Loucy (cell line): ENCODE measurements around the gene USB1.

Experiments used
- H2AFZ ChIP-seq: fragments of 200-600 bp; sonication (generic); 2 replicates; pipeline ENCODE4 v1.6.0; 2016; ENCODE audit warnings: antibody characterized with exemption, mild to moderate bottlenecking, low read length, moderate library complexity
- H3F3A ChIP-seq: fragments of 200-600 bp; 2 replicates; pipeline ENCODE4 v1.6.0; 2016; ENCODE audit warnings: antibody characterized with exemption, low read depth, mild to moderate bottlenecking
- H3K27me3 ChIP-seq: fragments of 200-600 bp; sonication (generic); 2 replicates; pipeline ENCODE4 v1.6.1; 2014; ENCODE audit warnings: low read length, mild to moderate bottlenecking; ENCODE audit not compliant: insufficient read depth, poor library complexity, severe bottlenecking
- H3K36me3 ChIP-seq: fragments of 200-600 bp; sonication (generic); 2 replicates; pipeline ENCODE4 v1.6.1; 2016; ENCODE audit warnings: low read length; ENCODE audit not compliant: insufficient read depth
- H3K4me1 ChIP-seq: fragments of 200-600 bp; sonication (generic); 2 replicates; pipeline ENCODE4 v1.5.1; 2014; ENCODE audit warnings: low read length, mild to moderate bottlenecking; ENCODE audit not compliant: insufficient read depth, poor library complexity, severe bottlenecking
- H3K4me2 ChIP-seq: fragments of 200-600 bp; sonication (generic); 2 replicates; pipeline ENCODE4 v1.6.0; 2014; ENCODE audit warnings: antibody characterized with exemption, low read length, low read depth, mild to moderate bottlenecking; ENCODE audit not compliant: poor library complexity, severe bottlenecking
- H3K4me3 ChIP-seq: fragments of 200-600 bp; sonication (generic); 2 replicates; pipeline ENCODE4 v1.5.1; 2014; ENCODE audit warnings: low read length, mild to moderate bottlenecking, mixed read lengths; ENCODE audit not compliant: poor library complexity, severe bottlenecking
- H3K79me2 ChIP-seq: fragments of 200-600 bp; sonication (generic); 2 replicates; pipeline ENCODE4 v1.6.1; 2014; ENCODE audit warnings: low read length; ENCODE audit not compliant: insufficient read depth
- H3K9ac ChIP-seq: fragments of 200-600 bp; sonication (generic); 2 replicates; pipeline ENCODE4 v1.6.0; 2014; ENCODE audit warnings: mild to moderate bottlenecking, low read depth, low read length, moderate library complexity; ENCODE audit not compliant: poor library complexity, severe bottlenecking
- H3K9me2 ChIP-seq: fragments of 200-600 bp; sonication (generic); replicated peaks from 2 replicates; pipeline ENCODE4 v1.6.1; 2016; ENCODE audit warnings: low read depth, low read length, mixed read lengths
- H3K9me3 ChIP-seq: fragments of 200-600 bp; sonication (generic); 2 replicates; pipeline ENCODE4 v1.6.1; 2014; ENCODE audit warnings: mild to moderate bottlenecking, antibody characterized with exemption, low read length, low read depth; ENCODE audit not compliant: insufficient read depth
- H4K20me1 ChIP-seq: fragments of 200-600 bp; sonication (generic); 2 replicates; pipeline ENCODE4 v1.6.0; 2014; ENCODE audit warnings: antibody characterized with exemption, low read length, mild to moderate bottlenecking; ENCODE audit not compliant: insufficient read depth, poor library complexity, severe bottlenecking
- CTCF ChIP-seq: fragments of 200-600 bp; sonication (generic); conservative IDR thresholded peaks from 2 replicates; pipeline ENCODE4 v1.5.1; 2014; ENCODE audit warnings: mild to moderate bottlenecking, antibody characterized with exemption, low read length
- EZH2phosphoT487 ChIP-seq: fragments of 200-600 bp; IDR thresholded peaks from 2 replicates; pipeline ENCODE4 v1.6.1; 2018; ENCODE audit warnings: antibody characterized with exemption, mild to moderate bottlenecking, moderate library complexity, borderline replicate concordance

The USB1 gene

DNA sequence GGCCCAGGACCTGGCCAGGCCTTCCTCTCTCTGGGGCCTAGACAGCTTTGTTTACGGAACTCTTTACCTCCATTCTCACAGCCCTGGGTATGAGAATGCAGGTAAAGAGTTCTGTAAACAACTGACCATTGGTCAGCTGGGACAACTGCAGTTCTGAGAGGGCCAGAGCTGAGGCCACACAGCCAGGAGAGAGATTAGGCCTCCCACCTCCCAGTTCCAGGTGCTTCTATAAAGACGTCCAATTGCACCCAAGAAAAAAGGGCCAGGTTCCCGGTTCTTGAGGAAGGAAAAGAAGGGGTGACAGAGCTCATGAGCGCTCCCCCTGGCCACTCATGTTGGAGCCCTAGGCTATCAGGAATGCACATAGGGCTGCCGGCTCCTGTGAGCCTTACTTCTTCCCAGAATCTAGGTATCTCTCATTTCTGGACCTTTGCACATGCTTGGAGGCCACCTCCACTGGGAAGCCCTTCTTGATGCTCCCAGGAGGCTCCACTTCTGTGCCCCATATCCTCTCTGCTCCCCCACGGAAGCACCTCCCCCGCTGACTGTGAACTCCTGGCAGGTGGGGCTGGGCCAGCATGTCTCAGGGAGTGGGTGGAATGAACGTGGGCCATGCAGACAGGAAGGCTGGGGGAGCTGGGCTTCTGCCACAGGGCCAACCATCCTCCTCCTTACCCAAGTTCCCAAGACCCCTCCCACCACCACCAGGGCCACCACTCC, 43.4 kb upstream of the USB1 start:
- TF ChIP-seq CTCF (no peak), EZH2phosphoT487 (no peak)
- H3K4me1 ChIP-seq = no peaks in the 10 kb centered on the region

DNA sequence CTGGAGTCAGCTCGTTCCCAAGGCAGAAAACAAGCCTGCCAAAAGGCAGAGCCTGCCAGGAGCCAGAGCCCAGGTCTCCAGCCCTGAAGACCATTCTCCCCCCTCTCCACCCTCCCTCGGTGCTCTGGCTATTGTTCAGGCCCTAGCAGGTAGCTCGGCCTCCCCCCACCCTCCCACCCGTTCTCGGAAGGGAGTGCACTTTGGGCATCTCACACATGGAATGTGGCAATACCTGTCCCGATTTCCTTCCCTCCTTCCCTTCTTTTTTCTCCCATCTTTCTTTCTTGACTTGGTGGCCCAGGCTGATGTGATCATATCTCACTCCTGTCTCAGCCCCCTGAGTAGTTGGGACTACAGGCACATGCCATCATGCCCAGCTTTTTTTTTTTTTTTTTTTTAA, 42.7 kb upstream of the USB1 start:
- Histone ChIP-seq H3K27me3 (no peaks in the 10 kb centered on the region), H3K36me3 (no peaks in the 10 kb centered on the region), H4K20me1 (no peaks in the 10 kb centered on the region)

More for the DNA sequence above, 43.4 kb upstream of the USB1 start:
- no peak overlapping the region for H3K4me3 ChIP-seq
- H3K79me2 ChIP-seq = no peaks in the 10 kb centered on the region
- H3K9me3 ChIP-seq = no peaks in the 10 kb centered on the region
- H4K20me1 ChIP-seq = no peaks in the 10 kb centered on the region
- H3K4me2 ChIP-seq = no peak overlapping the region
- no peak overlapping the region for H3K9ac ChIP-seq
- no peak overlapping the region for H2AFZ ChIP-seq
- H3K9me2 ChIP-seq = no peaks in the 10 kb centered on the region
- no peaks in the 10 kb centered on the region for H3F3A ChIP-seq
- no peaks in the 10 kb centered on the region for H3K36me3 ChIP-seq
- no peaks in the 10 kb centered on the region for H3K27me3 ChIP-seq

GRCh38 chr16:57959121-57959520, 42.1 kb upstream of the USB1 start:
- no peak for TF ChIP-seq CTCF
- Histone ChIP-seq H4K20me1 (no peaks in the 10 kb centered on the region), H3K9ac (no peak overlapping the region)

More for the DNA sequence above, 42.7 kb upstream of the USB1 start:
- Histone ChIP-seq H3K9ac (no peak overlapping the region), H2AFZ (no peak overlapping the region), H3K4me1 (no peaks in the 10 kb centered on the region), H3K4me3 (no peak overlapping the region), H3K79me2 (no peaks in the 10 kb centered on the region), H3K4me2 (no peak overlapping the region), H3K9me3 (no peaks in the 10 kb centered on the region), H3F3A (no peaks in the 10 kb centered on the region), H3K9me2 (no peaks in the 10 kb centered on the region)
- no peak for TF ChIP-seq CTCF
- no peak for TF ChIP-seq EZH2phosphoT487

More at GRCh38 chr16:57959121-57959520, 42.1 kb upstream of the USB1 start:
- no peak overlapping the region for H2AFZ ChIP-seq
- no peaks in the 10 kb centered on the region for H3K36me3 ChIP-seq
- H3K4me2 ChIP-seq = no peak overlapping the region
- H3K4me1 ChIP-seq = no peaks in the 10 kb centered on the region
- H3K4me3 ChIP-seq = no peak overlapping the region
- H3K79me2 ChIP-seq = no peaks in the 10 kb centered on the region
- no peaks in the 10 kb centered on the region for H3K9me3 ChIP-seq
- H3K27me3 ChIP-seq = no peaks in the 10 kb centered on the region
- no peaks in the 10 kb centered on the region for H3F3A ChIP-seq
- no peaks in the 10 kb centered on the region for H3K9me2 ChIP-seq
